Measurements from ENCODE around the gene PADI3.

GRCh38 chr1:17307329-17307728 is 58.4 kb downstream of the PADI3 start:
- no peak for TF ChIP-seq CTCF (IDR thresholded peaks at IDR 0.05)
- no peak for TF ChIP-seq POLR2A (IDR thresholded peaks at IDR 0.05)
